ENCODE data around the gene PAPPA. TPM values are rescaled to one million over a fixed set of nuclear protein-coding genes. Genes with fewer than 3 reads are reported as not detected.

The PAPPA gene
- total RNA-seq, 4 donors from 2014 or later = 0.70 to 4.1 (median 1.8) TPM

DNA sequence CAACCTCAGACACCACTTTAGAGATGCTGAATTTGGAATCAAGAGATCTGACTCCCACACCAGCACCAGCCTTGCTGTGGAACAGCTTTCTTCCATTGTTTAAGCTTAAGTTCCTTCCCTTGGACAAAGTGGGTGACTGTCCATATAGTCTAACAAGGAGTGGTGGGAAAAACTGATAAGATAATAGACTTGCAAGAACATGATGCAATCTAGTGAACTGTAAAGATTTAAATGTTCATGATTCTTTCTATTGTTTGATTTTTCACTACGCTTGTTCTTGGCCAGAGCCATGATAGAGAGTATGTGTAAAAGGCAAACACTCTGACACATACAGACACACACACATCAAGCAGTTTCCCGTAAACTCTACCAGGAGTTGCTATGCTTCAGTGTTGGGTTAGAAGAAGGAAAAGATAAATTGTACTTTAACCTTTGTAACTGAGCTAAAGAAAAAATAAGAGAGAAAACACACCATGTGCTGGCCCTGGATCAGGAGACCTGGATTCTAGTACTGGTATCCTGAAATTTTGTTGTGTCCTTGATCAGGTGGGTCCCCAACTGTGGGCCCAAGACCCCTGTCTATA is 94.3 kb downstream of the PAPPA start:
- Histone ChIP-seq H3K4me3 (no peak overlapping the region), H3K4me1 (no peaks in the 10 kb centered on the region), H3K36me3 (no peaks in the 10 kb centered on the region), H3K27ac (no peak overlapping the region), H3K9me3 (no peaks in the 10 kb centered on the region), H3K27me3 (no peaks in the 10 kb centered on the region)
- no peak for DNase-seq
- TF ChIP-seq, protein P1, sequence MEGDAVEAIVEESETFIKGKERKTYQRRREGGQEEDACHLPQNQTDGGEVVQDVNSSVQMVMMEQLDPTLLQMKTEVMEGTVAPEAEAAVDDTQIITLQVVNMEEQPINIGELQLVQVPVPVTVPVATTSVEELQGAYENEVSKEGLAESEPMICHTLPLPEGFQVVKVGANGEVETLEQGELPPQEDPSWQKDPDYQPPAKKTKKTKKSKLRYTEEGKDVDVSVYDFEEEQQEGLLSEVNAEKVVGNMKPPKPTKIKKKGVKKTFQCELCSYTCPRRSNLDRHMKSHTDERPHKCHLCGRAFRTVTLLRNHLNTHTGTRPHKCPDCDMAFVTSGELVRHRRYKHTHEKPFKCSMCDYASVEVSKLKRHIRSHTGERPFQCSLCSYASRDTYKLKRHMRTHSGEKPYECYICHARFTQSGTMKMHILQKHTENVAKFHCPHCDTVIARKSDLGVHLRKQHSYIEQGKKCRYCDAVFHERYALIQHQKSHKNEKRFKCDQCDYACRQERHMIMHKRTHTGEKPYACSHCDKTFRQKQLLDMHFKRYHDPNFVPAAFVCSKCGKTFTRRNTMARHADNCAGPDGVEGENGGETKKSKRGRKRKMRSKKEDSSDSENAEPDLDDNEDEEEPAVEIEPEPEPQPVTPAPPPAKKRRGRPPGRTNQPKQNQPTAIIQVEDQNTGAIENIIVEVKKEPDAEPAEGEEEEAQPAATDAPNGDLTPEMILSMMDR (IDR thresholded peaks at IDR 0.05) = no peak
- TF ChIP-seq POLR2A (IDR thresholded peaks at IDR 0.05) = no peak

DNA sequence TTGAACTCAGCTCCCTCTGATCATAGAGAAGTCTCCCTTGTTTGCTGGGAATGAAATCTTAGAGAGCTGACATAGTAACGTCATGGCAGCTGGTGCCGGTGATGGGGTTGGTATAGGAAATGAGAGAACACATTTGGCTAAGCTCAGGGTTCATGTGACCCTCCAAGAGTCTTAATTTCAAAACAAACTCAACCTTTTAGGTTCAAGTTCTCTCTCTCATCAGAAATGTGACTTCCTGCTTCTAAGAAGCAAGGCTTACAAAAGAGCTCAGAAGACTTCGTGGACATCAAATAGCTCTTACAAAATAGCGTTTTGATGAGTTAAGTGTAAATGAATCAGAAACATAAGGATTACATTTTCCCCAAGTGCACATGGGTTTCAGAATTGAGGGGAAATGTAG is 97.3 kb downstream of the PAPPA start:
- H3K36me3 ChIP-seq = no peaks in the 10 kb centered on the region
- H3K27me3 ChIP-seq = no peaks in the 10 kb centered on the region
- H3K4me1 ChIP-seq = no peaks in the 10 kb centered on the region
- no peak overlapping the region for H3K4me3 ChIP-seq
- TF ChIP-seq, protein P1 (IDR thresholded peaks at IDR 0.05) = no peak
- TF ChIP-seq POLR2A (IDR thresholded peaks at IDR 0.05) = no peak
- H3K9me3 ChIP-seq = no peaks in the 10 kb centered on the region
- H3K27ac ChIP-seq = no peak overlapping the region
- DNase-seq = no peak

DNA sequence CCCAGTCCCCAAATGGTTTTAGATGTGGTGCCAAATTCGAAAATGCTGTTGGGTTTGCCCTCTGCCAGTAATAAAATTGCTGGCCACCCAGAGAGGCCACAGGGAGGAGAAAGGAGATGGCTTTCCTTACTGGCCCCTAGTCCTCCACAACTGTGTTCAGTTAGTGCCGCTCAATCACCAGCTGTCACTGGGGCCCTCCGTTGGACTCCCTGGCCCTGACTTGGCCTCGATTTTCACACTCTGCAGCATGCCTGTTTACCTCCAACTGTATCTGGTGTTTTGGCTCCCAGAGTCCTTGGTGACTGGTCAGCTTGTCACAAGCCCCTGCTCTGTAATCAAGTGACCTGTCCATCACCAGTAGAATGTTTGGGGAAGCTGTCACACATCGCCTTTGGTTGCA is 97.8 kb downstream of the PAPPA start:
- no peak for DNase-seq
- H3K4me3 ChIP-seq = no peak overlapping the region

DNA sequence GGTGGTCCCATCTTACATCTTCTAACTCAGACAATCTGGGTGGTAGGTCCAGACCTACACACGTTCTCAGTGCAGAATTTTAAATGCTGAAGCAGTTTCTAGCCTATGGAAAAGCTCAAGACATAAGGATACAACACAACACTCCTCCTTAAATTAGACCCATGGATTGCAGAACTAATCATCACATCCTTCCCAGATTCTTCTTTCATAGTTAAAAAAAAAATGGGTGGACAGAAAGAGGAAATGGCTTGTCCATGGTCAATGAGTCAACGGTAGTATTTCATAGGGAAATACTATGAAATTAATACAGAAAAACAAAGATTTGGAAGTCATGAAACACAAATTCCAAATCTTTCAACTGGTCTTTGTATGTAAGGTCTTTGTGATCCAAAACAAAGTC is 106.9 kb downstream of the PAPPA start:
- no peak for TF ChIP-seq POLR2A (IDR thresholded peaks at IDR 0.05)
- TF ChIP-seq, protein P1 (IDR thresholded peaks at IDR 0.05) = no peak
- Histone ChIP-seq H3K4me3 (no peak overlapping the region), H3K36me3 (no peaks in the 10 kb centered on the region), H3K27me3 (no peaks in the 10 kb centered on the region), H3K4me1 (no peaks in the 10 kb centered on the region), H3K27ac (no peak overlapping the region), H3K9me3 (no peaks in the 10 kb centered on the region)
- DNase-seq = no peak

More for the DNA sequence above, 97.8 kb downstream of the PAPPA start:
- Histone ChIP-seq H3K27me3 (no peaks in the 10 kb centered on the region), H3K36me3 (no peaks in the 10 kb centered on the region), H3K4me1 (no peaks in the 10 kb centered on the region), H3K9me3 (no peaks in the 10 kb centered on the region), H3K27ac (no peak overlapping the region)
- TF ChIP-seq POLR2A (IDR thresholded peaks at IDR 0.05) = no peak
- TF ChIP-seq, protein P1 (IDR thresholded peaks at IDR 0.05) = no peak

DNA sequence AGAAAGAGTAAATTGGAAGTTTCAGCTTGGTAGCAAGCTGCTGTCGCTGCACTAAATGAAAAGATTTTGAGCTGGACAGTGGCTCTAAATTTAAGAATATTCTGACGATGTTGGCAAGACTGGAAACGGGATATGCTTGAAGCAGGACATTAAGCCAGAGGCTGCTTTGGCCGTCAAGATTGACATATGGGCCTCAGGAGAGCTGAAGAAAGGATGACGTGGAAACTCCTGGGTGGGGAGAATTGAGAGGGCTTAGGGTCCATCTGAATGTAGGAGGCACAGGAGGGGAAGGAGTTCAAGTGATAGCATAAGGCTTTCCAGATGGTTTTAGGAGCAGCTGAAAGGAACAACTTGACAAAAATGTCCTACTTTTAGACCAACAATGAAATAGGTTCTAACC is 108.9 kb downstream of the PAPPA start:
- TF ChIP-seq, protein P1 (IDR thresholded peaks at IDR 0.05) = no peak
- TF ChIP-seq POLR2A (IDR thresholded peaks at IDR 0.05) = no peak

DNA sequence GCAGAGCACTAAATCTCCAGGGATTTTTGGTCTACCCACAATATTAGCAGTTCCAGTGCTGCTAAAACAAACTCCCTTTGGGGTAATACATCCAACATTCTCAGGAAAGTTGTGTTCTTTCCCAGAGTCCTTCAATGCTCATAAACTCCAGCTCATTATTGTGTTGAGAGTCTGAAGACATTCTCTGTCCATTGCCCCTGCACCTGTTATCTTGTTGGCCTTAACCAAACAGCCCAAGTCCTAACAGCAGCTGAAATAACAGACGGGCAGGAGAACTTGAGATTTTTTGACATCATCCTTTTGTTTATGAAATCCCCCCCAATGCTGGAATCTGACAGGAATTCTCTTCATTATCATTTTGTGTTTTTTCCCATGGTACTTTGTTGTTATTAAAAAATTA is 110.8 kb downstream of the PAPPA start:
- Histone ChIP-seq H3K27ac (no peak overlapping the region), H3K9me3 (no peaks in the 10 kb centered on the region), H3K4me1 (no peaks in the 10 kb centered on the region), H3K4me3 (no peak overlapping the region), H3K27me3 (no peaks in the 10 kb centered on the region), H3K36me3 (no peaks in the 10 kb centered on the region)
- no peak for TF ChIP-seq POLR2A (IDR thresholded peaks at IDR 0.05)
- TF ChIP-seq, protein P1 (IDR thresholded peaks at IDR 0.05) = no peak
- DNase-seq = no peak

More for the DNA sequence above, 108.9 kb downstream of the PAPPA start:
- H3K27ac ChIP-seq = no peak overlapping the region
- H3K4me1 ChIP-seq = no peaks in the 10 kb centered on the region
- H3K36me3 ChIP-seq = no peaks in the 10 kb centered on the region
- no peaks in the 10 kb centered on the region for H3K27me3 ChIP-seq
- no peaks in the 10 kb centered on the region for H3K9me3 ChIP-seq
- no peak for DNase-seq
- H3K4me3 ChIP-seq = no peak overlapping the region

Data from Peyer's patch (tissue), 4 donors.